GM18511 (cell line): ENCODE data around the gene NDUFAB1.
"Not testable (repeated sequence)": the region's sequence is repeated elsewhere in the genome, so short reads cannot be mapped to it uniquely, and the experiment has no call there.

Source experiments
- ATAC-seq: cut with Tn5 transposase; IDR thresholded peaks from one replicate; pipeline ENCODE4 v1.9.1; 2021; ENCODE audit warnings: mild to moderate bottlenecking, moderate library complexity; ENCODE audit not compliant: unreplicated experiment

NDUFAB1 gene

DNA sequence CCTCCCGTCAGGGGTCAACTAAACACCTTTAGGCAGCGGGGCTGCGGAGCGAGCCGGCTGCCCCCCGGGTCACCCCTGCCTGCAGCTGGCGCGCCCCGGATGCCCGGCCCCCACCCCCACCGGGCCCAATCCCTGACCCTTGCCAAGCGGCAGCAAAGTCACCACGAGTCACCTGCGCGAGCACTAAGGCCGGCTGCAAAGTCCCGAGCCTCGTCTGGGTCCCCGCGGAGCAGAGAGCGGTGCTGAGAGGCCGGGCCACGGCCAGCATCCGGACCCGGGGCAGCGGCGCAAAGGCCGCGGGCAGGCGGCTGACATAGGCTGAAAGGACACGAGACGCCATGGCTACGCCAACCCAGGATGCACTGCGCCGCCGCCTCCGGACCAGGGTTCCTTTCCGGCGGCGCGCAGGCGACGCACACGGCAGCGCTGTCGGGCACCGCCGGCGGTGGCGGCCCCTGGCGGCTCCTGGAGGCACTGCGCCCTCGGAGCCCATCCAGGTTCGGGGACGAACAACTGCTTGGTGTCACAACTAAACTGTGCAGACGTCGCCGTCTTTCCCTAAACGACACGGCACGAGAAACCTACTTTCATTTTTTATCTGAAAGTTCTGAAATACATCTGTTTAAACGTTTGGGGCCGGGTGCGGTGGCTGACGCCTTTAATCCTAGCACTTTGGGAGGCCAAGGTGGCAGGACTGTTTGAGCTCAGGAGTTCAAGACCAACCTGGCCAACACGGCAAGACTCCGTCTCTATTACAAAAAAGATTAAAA, at the start of gene NDUFAB1:
Gene NDUFAB1 (minus strand): TSS at position 366 of the 770 bp plus-strand sequence. CDS start 26 bp downstream, at position 340.
- peak; percentile 96 for ATAC-seq

DNA sequence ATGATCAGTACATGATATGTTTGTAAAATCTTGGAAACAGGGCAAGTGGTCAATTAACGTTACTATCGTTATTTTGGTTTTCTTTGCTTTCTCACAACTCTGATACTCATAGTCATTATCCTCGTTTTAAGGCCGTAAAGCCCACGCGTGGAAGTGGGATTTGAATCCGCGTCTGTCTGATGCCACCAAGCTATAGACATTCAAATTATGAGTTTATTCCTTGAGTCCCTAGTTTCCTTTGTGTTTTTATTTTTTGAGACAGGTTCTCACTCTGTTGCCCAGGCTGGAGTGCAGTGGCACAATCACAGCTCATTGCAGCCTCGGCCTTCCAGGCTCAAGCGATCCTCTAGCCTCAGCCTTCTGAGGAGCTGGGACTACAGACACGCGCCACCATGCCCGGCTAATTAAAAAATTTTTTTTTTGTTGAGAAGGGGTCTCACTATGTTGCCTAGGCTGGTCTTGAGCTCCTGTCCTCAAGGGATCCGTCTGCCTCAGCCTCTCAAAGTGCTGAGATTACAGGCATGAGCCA, 46.2 kb upstream of the NDUFAB1 start:
- ATAC-seq = no peak

DNA sequence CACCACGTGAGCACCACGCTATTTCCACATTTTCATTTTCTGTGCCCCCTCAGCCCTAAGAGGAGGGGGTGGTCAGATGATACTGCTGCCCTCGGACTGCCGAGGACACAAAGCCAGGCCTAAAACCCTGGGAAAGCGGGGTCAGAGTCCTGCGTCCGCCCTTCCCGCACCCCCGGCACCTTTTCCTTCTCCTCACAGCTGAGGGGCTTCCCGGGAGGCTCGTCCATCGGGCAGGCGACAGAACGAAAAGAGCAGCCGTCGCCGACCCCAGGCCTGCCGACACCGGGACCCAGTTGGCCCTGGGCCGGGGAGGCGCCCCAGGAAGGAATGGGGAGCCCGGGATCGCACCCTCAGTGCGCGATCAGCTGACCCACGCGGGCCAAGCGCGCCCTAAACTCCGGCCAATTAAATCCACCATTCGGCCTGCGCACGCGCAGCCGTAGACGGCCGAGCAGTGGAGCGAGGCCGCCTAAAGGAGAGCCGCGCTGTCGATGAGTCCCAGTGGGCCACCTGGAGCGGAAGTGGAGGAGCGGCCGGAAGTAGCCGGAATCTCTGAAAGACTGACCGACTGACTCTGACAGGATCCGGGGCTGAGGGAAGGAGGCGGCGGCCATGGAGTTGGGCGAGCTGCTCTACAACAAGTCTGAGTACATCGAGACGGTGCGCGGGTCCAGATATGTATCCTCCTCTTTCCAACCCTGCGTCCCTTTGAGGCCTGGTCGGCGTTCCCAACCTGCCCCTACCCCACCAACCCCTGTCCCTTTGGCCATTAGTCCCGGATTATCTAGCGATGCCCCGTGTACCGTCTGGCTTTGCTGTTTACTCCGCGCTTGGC, 45.0 kb upstream of the NDUFAB1 start, which contains the start of the genes DCTN5 and PALB2:
Gene DCTN5 (plus strand): TSS at position 536 of the 835 bp plus-strand sequence. CDS start 77 bp downstream, at position 613.
Gene PALB2 (minus strand): TSS at position 380 of the 835 bp plus-strand sequence. CDS start 153 bp downstream, at position 227.
- ATAC-seq = peak; percentile 98

DNA sequence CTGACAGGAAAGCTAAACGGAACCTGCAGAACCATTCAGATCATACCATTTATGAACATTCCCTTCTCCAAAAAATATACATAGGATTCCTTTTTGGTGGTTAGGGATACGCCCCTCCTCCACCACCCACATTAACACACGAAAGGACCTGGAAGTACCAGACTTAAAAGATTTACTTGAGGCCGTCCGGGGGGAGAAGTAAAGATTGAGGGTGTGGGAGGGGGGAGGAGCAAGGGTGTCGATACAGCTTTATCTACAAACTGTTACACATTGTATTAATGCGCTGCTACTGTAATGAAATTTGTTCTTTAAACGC, 44.5 kb upstream of the NDUFAB1 start:
- ATAC-seq = peak; percentile 3

DNA sequence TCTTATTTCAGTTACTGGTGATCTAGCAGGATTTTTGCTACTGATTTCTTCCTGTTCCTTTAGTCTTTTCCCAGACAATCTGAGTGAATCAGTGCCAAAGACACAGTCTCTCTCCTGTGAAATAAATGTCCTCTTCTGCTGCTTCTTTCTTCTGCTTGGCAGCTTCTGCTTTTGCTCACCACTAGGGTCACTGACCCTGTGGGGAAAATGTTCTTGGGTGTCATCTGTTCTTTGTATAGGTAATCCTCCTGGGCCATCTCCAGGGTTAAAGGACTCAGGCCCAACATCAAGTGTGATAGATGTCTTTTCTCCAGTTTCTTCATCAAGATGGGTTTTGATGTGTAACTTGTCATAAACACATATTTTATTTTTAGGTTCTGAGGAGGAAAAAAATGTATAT, 39.8 kb upstream of the NDUFAB1 start:
- no peak for ATAC-seq

DNA sequence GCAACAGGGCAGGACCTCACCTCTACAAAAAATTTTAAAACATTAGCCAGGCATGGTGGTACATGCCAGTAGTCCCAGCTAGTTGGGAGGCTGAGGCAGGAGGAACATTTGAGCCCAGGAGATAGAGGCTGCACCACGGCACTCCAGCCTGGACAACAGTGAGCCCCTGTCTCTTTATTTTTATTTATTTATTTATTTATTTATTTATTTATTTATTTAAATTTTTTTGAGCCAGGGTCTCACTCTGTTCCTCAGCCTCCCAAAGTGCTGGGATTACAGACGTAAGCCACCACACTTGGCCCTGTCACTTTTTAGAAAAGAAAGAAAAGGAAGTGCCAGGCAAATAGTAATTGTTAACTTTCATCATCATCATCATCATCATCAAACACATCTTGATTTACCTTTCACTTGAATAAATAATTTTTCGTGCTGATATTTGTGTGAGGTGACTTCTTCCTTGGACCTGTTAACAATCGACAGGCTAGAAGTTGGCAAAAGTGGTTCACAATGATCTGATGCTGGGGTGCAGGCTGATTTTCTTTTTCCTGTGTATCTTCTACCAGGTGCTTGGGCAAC, 38.4 kb upstream of the NDUFAB1 start:
- ATAC-seq = no peak

DNA sequence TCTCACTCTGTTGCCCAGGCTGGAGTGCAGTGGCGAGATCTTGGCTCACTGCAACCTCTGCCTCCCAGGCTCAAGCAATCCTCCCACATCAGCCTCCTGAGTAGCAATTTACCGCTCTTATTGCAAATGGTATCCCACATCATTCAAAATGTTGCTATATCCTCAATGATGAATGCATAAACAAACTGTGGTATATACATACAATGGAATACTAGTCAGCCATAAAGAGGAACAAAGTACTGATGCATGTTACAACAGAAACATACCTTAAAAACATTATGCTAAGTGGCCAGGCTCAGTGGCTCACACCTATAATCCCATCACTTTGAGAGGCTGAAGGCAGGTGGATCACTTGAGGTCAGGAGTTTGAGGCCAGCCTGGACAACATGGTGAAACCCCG, 35.8 kb upstream of the NDUFAB1 start:
- ATAC-seq = not testable (repeated sequence)

DNA sequence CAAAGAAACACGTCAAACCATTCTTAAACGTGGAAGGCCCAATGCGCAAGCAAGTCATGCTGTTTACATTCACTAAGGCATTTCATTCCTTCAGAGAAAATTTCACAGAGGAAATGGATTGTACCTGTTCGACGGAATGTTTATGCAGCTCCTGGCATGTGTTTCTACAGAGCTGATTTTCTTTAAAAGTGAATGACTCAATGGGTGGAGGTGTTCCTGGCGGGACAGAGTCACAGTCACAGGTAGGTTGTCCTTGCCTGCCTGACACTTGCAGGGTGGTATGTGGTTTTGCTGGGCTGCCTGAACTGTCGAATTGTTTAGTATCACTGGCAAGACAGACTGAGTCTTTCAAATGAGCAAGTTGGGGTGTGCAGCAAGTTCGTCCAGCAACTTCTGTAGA, 33.4 kb upstream of the NDUFAB1 start:
- ATAC-seq = no peak

DNA sequence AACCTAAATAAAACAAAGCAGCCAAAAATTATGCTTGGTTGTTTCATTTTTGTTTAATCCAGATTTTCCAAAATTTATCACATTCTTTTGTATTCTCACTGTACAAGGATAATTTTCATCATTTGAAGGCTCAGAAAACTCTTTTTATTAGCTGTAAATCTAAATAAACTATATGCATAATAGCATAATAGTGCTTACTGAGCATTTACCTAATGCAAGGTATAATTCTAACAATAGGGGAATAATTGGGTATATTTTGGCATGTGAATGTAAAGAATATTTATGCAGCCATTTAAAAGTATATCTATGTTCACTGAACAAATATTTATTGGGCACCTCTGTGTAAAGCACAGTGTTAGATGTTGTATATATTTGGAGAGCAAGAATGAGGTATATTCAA, 28.0 kb upstream of the NDUFAB1 start:
- no peak for ATAC-seq

DNA sequence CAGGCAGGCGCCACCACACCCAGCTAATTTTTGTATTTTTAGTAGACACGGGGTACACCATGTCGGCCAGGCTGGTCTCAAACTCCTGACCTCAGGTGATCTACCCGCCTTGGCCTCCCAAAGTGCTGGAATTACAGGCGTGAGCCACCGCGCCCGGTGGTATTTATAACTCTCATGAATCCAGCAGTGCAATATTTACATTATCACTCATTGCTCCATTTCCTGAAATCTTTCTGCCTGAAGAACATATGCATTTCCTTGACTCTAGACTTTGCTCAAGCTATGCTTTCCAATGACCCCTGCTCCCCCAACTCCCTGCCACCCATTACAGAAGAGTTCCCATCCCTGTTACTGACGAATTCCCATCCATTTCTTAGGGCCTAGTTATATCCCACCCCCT, 19.7 kb upstream of the NDUFAB1 start:
- no peak for ATAC-seq

DNA sequence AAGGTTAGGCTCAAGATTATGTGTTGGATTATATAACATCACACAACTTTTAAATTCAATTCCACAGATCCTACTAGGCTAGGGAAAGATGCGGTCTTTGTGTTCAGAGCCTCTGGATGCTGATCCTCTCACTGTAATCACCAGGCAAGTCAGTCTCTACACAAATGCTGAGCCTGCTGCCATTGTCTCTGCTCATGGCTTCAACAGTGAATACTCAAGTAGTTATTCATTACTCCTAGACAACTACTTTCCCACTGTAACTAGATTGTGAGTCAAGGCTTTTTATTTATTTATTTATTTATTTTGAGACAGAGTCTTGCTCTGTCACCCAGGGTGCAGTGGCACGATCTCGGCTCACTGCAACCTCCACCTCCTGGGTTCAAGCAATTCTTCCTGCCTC, 15.8 kb upstream of the NDUFAB1 start:
- no peak for ATAC-seq

DNA sequence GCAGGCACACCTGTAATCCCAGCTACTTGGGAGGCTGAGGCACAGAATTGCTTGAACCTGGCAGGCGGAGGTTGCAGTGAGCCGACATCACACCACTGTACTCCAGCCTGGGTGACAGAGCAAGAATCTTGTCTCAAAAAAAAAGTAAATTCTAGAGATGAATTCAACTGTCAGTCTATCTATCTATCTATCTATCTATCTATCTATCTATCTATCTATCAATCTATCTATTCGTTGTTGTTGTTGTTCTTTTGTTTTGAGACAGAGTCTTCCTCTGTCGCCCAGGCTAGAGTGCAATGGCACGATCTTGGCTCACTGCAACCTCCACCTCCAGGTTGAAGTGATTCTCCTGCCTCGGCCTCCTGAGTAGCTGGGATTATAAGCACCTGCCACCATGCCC, 14.8 kb upstream of the NDUFAB1 start:
- ATAC-seq = not testable (repeated sequence)

DNA sequence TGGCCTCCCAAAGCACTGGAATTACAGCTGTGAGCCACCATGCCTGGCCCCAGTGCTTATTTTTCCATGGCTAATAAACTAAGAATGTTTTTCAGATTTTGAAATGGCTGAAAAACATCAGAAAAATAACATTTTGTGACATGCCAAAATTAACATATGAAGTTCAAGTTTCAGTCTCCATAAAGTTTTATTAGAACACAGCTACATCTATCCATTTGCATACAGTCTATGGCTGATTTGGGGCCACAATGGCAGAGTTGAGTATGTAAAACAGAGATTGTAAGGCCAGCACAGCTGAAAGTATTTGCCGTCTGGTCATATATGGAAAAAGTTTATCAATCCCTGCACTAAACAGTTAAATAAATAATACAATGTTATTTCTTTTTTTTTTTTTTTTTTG, 13.8 kb upstream of the NDUFAB1 start:
- ATAC-seq = no peak

DNA sequence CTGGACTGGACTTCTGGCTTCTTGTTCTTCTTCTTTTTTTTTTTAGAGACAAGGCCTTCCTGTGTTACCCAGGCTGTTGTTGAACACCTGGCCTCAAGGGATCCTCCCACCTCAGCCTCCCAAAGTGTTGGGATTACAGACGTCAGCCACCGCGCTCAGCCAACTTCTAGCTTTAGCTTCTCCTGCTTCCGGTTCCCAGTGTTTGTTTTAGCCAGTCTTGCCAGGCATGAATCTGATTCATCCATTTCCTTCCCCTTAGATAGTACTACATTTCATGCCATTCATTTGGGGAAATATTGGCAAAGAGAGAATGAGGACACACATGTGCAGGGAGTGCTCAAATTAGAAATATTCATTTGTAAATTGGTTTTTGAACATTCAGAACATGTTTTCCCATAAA, 12.1 kb upstream of the NDUFAB1 start:
- no peak for ATAC-seq

DNA sequence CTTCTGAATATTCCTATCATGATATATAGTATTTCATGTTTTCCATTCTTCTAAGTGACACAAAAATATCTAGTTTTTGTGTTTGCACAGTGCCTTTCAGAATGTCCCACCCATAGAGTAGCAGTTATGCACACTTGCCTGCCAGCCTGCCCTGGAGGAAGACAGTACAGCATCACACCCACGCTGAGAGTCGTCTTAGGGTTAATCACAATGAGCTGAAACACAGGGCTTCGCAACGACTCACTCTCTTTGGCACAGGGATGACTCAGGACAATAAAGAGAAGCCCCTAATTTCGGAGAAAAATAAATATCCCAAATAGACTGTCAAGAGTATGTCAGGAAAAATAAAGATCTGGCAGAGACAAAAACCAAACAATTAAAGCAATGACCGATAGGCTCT, 11.6 kb upstream of the NDUFAB1 start:
- ATAC-seq = no peak

DNA sequence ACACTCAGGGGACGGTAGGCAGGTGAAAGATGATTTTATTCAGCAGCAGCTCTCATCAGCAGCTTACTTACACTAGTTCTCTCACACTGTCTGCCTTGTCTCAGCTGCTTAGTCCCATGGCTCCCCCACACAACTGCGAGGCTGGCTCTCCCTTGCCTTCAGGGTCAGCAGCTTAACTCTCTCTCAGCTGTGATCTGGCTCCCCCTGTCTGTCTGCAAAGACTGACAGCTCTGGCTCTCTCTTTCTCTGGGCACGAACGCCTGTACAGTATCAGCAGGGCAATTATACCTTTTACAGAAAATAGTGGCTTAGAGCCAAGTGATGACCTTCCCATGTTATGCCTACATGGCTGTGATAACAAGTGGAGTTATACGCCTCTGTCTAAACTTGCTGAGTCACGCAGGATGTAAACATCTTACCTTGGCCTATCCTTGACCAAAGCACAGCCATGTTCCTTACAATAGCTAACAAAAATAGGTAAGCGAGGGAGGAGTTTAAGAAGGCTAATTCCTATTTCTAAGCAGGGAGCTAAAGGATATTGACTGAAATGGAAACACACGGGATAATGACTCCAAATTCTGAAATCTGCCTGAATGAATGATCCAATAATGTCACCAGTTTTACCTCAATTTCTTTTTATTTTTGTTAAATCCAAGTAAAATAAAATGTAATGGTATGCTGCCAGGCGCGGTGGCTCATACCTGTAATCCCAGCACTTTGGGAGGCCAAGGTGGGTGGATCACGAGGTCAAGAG, 1.1 kb upstream of the NDUFAB1 start:
- ATAC-seq = no peak

DNA sequence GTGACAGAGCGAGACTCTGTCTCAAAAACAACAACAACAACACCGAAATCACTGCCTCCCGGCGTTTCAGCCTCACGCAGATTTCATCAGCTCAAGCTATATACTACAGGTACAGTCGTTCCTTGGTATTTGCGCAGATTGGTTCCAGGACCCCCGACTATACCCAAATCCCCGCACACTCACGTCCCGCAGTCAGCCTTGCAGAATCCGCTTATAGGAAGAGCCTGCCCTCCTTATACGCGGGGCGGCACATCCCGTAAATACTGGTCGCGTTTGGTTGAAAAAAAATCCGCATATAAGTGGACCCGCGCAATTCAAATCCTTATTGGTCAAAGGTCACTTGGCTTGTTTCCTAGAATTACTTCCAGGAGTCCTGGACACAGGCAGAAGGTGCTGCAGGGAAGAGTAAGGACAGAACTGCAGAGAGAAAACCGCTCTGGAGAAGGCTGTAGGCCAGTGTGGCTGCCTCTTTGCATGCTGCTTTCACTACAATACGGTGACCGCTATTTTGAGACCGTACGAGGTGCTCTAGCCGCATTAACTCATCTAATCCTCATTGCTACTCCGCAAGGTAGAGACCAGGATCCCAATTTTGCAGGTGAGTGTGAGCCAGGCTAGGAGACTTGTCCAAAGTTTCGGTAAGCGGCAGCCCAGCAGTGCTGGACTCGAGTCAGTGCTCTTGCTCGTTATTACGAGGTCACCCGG, 718 bp downstream of the NDUFAB1 start:
- no peak for ATAC-seq

DNA sequence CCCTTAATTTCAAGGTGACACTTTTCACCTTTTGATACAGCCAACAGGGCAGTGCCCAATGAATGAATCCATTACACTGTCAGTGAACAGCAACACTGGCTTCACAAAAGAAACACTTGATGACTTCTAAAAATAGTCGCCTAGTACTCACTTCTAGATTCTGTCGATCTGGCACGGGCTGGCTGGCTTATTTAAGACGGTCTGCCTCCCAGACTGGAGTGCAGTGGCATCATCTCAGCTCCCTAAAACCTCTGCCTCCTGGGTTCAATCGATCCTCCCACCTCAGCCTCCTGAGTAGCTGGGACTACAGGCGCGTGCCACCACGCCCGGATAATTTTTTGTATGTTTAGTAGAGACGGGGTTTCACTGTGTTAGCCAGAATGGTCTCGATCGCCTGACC, 1.9 kb downstream of the NDUFAB1 start:
- no peak for ATAC-seq

DNA sequence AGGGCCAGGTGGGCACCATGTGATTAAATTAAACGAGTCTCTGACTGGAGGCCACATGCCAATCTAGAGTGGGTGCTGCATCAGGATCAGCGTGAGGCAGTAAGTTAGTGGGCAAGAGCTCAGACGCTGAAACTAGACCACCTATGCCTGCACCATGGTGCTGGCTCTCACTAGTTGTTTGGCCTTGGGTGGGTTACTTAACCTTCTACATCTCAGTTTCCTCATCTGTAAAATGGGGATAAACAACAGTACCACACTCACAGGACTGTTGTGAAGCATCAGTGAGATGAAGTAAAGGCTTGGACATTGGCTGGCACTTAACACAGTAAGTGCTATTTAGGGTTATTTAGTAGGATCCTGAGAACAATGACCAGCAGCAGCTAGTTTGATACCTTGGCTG, 5.9 kb downstream of the NDUFAB1 start:
- ATAC-seq = no peak

DNA sequence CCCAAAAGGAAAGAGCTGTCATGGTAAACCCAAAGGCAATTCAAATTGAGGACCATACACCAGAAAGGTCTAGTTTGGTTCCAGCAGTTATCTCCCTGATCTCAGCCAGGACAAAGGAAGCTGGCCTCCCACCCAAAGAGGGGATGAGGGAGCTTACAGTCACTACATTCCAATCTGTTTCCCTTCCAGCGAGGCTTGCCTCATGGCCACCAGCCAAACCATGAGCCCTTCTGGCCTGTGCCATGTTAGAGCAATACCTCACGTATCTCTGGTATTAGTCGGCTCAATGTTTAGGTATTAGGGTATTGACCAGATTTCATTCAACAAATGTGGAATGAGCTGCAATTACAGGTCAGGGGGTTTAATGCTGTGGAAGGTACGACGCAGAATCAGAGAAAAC, 8.4 kb downstream of the NDUFAB1 start:
- no peak for ATAC-seq
